ENCODE data around the gene CMIP.
A peak's percentile ranks its signal among the peaks of the same experiment; 100 is the strongest.

The CMIP gene

GRCh38 chr16:81629034-81629802 is 184.6 kb downstream of the CMIP start:
- DNase-seq, result no peak

GRCh38 chr16:81629896-81630634 is 185.5 kb downstream of the CMIP start:
- DNase-seq, result no peak

DNA sequence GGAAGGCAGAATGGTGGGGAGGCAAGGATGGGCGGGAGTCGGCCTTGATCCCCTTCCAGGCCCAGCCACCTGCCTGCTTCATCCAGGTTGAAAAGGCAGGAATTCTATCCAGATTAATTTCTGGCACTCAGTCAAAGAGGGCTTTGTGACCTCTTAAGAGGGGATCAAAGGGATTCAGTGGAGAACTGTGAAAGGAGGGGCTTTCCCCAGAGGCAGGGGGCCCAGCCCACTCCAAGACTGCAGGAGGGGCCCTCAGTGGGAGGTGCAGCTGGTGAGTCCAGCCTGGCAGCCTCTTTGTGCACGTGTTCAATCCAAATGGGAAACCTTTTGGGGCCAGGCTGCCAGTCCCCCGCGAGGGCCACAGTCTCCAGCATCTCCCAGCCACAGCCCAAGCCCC is 186.0 kb downstream of the CMIP start:
- DNase-seq, result no peak

DNA sequence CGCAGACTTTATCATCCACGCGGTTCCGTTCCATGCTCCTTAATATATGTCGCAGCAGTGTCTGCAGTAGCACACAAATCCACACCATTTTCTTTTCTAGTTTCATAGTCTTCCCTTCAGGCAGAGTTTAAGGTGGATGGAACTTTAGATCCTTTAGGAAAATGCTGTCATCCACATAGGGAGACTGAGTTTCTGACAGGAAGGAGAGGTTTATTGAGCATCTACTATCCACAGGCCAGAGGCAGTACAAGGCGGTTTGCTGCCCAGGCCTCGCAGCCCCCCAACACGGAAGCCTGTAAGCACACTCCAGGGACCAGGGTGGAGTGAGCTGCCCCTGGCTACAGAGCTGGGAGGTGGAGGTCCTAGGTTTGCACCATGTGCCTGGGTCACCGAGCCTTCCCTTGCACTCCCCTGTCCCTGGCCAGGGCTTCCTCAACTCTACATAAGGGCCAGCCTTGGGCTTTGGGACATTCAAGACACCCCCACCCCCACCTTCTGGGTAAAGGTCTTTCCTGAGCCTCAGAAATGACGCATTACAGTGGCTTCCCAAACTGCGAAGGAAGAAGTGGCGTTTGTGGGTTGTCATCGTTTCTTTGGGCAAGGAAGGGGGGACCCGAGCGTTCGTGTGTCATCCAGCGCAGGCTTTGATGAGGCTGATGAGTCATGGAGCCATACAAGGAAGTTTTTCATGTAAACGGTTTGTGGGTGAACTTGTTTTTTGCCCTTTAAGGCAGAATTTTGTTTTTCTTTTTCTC is 188.0 kb downstream of the CMIP start:
- peak; percentile 55 for DNase-seq

DNA sequence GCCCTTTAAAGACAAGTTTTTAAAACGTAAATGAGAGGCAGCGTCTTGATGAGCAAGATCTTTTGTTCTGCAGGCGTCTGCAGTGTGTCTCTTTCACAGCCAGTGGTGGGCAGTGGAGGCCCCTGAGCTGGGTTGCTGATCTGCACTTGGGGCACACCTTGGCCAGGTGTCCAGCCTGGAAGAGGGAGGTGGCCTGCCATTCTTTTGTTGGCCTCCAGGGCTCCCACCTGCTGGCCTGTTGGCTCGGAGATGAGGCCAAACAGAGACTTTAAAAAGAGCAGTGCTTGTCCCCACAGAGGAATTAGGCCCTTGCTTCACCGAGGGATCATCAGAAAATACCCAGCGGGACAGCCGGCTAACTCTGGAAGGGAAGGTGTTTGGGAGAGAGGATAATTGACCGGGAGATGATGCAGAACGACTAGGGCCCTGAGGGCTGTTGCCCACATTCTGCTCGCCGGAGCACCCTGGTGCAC is 188.6 kb downstream of the CMIP start:
- DNase-seq, result no peak

DNA sequence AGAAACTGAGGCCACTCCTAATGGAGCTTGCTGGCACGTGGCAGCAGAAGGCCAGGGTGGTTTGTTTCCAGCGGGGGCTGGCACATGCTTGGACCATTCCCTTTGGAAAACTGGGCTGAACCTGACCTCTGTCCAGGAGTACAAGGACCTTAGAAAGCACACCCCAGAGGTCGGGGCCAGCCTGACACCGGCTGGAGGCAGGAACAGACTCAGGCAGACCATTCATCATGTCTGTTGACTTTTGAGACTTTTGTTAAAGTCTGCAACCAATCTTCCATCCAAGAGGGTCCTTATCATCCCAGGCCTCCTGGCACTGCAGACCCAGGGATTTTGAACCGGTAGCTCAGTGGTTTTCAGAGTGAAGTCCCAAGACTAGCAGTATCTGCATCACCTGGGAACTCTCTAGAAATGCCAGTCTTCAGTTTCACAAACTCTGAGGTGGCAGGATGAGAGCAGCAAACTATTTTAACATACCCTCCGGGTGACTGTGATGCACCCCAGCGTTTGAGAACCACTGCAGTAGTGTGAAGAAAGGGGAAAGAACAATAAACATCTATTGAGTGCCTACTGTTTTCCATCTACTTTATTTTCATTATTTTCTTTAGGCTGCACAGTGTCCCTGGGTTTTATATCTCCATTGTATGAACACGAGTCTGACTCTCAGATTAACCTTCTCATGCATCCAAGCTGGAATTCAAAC is 189.2 kb downstream of the CMIP start:
- DNase-seq, result no peak

GRCh38 chr16:81634380-81635062 is 189.9 kb downstream of the CMIP start:
- DNase-seq, result no peak

DNA sequence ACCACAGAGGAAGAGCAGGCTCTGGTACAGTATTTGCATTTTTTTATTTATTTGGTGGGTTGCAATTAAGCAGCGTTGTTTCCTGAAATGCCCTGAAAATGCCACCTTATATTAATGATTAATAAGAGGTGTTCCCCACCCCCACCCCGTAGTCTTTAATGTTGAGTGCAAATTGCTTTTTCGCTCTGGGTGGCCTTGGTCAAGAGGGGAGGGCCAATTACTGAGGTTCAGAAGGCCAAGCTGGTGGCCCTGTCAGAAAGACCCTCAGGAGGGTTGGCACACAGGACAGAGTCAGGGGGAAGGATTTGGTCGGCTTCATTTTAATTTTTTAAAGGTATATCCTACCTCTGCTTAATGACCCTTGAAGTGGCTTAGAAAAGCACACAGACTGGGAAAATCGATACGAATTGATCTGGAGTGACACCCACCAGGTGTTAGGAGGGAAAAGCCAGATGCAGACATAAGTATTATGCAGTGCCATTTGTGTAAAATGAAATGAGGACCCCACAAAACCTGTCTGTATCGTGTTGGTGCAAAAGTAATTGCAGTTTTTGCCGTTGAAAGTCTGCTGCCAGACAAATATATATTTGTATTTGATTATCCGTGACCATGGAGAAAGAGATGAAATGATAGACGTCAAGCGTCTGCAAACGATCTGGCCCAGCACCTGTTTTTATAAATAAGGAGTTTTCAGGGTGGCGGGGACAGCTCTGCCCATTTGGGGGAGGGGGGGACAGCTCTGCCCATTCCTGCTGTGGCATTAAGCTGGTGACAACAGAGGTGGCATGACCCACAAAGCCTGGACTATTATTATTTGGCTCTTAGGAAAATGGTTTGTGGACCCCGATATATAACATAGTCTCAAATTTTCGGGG is 190.7 kb downstream of the CMIP start:
- no peak for DNase-seq

DNA sequence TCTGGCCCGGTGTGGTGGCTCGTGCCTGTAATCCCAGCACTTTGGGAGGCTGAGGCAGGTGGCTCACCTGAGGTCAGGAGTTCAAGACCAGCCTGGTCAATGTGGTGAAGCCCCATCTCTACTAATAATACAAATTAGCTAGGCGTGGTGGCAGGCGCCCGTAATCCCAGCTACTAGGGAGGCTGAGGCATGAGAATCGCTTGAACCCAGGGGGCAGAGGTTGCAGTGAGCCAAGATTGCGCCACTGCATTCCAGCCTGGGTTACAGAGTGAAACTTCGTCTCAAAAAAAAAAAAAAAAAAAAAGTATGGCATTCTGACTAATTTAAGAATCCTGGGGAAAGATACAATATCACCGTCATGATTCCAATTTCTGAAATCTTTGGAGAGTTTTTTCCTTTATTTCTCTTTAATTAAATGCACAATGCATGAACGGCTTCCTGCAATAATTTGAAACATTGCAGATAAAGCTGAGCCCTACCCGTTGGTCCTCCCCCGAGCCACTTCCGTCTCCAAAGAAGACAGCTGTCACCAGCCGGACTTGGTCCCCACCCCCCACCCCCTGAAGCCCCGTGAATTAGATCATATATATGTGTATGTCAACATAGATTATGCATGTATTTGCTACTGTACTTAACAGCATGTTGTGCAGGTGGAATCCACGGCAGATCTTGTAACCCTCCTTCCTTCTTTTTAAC is 191.8 kb downstream of the CMIP start:
- no peak for DNase-seq

DNA sequence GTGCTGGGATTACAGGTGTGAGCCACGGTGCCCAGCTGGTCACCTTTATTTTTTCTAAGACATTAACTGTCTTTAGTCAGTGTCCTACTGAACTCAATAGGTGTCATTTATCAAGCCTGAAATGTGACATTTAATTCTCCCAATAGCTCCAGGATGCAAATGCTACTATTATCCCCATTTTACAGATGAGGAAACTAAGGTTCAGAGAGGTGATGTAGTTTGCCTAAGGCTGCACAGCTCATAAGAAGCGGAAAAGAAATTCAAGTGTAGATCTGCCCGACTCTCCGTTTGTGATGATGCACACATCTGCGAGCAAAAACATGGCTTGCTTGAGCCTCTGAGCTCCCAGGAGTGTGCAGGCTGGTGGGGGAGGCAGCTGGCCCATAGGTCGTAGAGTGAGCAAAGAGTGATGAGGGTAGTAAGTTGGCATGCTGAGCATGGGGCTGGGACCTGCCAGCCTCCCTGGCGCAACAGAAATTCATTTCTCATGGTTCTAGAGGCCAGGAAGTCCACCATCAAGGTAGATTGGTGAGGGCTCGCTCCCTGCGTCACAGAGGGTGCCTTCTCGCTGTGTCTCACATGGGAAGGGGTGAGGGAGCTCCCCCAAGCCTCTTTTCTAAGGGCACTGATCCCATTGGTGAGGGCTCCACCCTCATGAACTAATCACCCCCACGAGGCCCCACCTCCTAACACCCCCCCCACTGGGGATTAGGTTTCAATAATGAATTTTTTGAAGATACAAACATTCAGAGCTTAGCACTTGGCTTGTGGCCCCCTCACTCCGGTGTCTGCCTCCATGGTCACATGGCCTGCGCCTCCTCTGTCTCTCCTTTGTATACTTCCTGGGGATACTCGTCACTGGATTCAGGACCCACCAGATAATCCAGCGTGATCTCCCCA is 193.0 kb downstream of the CMIP start:
- DNase-seq, result no peak

DNA sequence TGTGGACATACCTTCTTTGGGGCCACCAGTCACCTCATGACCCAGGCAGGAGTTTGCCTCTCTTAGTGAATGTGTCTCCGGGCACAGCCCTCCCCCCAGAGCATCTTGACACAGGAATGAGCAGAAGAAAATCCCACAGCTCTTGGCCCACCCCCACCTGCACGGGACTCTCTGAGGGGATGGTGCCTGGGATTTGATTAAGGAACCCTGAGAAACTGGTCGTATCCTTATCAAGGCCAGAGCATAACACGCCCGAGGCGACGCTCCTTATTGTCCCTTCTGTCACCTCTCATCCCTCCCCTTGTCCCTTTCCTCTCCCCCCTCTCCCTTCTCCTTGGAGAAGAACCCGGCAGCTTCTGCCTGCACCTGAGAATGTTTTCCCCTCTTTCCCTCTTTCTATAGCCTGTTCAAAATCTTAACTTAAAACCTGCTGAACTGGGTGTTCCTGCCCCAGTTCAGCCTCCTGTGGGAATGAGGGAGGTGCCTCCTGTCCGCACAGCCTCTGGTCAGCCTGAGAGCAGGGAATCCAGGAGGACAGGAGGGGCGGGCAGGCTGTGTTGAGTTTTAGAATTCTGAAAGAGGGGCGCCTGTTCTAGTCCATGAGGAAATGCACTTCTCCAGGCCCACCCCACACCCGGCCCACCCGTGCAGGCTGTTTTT is 193.8 kb downstream of the CMIP start:
- no peak for DNase-seq

- no peak for DNase-seq
These were observed 194.7 kb downstream of the CMIP start for GRCh38 chr16:81639348-81639747.

DNA sequence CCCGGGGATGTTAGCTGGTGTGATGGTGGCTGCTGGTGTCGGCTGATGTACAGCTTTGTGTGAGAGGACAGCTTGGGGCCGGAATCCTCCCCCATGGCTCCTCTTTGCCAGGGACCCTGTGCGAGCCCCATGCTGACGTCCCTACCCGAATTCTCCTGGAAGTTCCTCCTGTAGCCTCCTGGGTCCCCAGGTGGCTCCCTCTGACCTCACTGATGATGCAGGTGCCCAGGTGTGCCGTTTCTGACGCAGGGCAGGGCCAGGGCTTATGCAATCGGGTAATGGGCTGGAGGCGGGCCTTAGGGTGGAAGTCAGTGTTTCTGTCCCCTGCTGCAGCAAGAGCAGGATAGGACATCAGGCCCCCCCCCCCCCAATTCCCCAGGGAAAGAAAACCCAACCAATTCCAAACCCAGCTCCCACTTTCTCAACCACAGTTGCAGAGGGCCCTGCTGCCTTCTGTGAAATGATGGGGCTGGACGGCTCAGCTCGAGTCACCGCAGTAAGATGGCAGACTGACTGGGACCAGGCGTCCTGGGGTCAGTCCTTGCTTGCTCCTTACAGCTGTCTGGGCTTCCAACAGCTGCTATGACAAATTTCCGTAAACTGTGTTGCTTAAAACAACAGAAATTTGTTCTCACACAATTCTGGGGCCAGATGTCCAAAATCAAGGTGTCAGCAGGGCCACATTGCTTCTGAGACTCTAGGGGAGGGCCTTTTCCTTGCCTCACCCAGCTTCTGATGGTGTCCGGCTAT is 195.5 kb downstream of the CMIP start:
- DNase-seq, result no peak

DNA sequence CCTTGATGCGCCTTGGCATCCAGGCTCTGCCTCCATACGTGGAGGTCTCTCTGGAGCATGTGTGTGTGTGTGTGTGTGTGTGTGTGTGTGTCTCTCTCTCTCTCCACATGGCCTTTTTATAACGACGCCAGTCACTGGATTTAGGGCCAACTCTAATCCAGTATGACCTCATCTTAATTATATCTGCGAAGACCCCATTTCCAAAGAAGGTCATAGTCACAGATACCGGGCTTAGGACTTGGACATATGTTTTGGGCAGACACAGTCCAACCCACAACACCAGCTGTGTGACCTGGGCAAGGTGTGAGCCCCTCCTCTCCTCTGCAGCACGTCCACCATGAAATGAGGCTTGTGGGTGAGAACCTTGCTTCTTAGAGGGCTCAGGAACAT is 196.1 kb downstream of the CMIP start:
- no peak for DNase-seq

- no peak for DNase-seq
These were observed 196.9 kb downstream of the CMIP start for GRCh38 chr16:81641395-81642106.

GRCh38 chr16:81642107-81642436 is 197.5 kb downstream of the CMIP start:
- DNase-seq, result no peak

DNA sequence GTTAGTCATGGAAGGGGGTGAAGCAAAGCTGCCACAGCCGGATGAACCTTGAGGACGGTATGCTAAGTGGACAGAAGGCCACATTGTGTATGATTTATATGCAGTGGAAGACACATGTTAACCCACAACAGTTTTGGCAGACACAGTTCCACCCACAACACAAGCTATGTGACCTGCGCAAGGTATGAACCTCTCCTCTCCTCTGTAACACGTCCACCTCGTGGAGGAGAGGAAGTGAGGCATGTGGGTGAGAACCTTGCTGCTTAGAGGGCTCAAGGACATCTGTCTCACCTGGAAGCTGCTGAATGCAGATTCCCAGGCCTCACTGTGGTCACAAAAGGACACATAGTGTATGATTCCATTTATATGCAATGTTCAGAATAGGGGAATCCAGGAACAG is 198.3 kb downstream of the CMIP start:
- DNase-seq, result no peak

- peak; percentile 67 for DNase-seq
These were observed 200.7 kb downstream of the CMIP start for GRCh38 chr16:81645266-81645694.
